ENCODE results near the gene ERBB2. TPM values are rescaled to one million over a fixed set of nuclear protein-coding genes. Genes with fewer than 3 reads are reported as not detected.

The ERBB2 gene
- total RNA-seq, 4 donors from 2014 or later: 11.8 to 98.8 (median 44.6) TPM

GRCh38 chr17:39738568-39738901 lies 38.7 kb downstream of the ERBB2 start:
- peak overlapping the region in 1 of 2 donors; percentile 29 for H3K27ac ChIP-seq
- peak overlapping the region; percentile 2 to 18 for H3K4me3 ChIP-seq
- H3K27me3 ChIP-seq: peaks cover 0 to 9% of the 10 kb centered on the region in 2 donors
- no peaks in the 10 kb centered on the region for H3K9me3 ChIP-seq
- peaks cover 0 to 20% of the 10 kb centered on the region in 2 donors for H3K4me1 ChIP-seq
- no peak for TF ChIP-seq CTCF (IDR thresholded peaks at IDR 0.05)
- no peak for TF ChIP-seq POLR2A (IDR thresholded peaks at IDR 0.05)
- no peaks in the 10 kb centered on the region for H3K36me3 ChIP-seq
- no peak for DNase-seq
- intact Hi-C loops (cut with DNase I; ENCODE audit: low total_unique reads): no loop called here

GRCh38 chr17:39738983-39739884 lies 39.4 kb downstream of the ERBB2 start:
- peaks cover 0 to 20% of the 10 kb centered on the region in 2 donors for H3K4me1 ChIP-seq
- H3K4me3 ChIP-seq: peak overlapping the region; percentile 18 to 20
- H3K27me3 ChIP-seq: peaks cover 0 to 9% of the 10 kb centered on the region in 2 donors
- peak in 1 of 2 donors; percentile 35 for TF ChIP-seq POLR2A (IDR thresholded peaks at IDR 0.05)
- TF ChIP-seq CTCF (IDR thresholded peaks at IDR 0.05): no peak
- no peaks in the 10 kb centered on the region for H3K9me3 ChIP-seq
- peak overlapping the region; percentile 21 to 74 for H3K27ac ChIP-seq
- peak; percentile 36 to 69 for DNase-seq
- H3K36me3 ChIP-seq: no peaks in the 10 kb centered on the region
- intact Hi-C loops (cut with DNase I; ENCODE audit: low total_unique reads): no loop called here

- Histone ChIP-seq H3K36me3 (no peaks in the 10 kb centered on the region), H3K4me3 (peak overlapping the region; percentile 18 to 20), H3K9me3 (no peaks in the 10 kb centered on the region), H3K27ac (peak overlapping the region; percentile 21 to 74), H3K4me1 (peaks cover 0 to 20% of the 10 kb centered on the region in 2 donors), H3K27me3 (peaks cover 0 to 9% of the 10 kb centered on the region in 2 donors)
- intact Hi-C loops (cut with DNase I; ENCODE audit: low total_unique reads): no loop called here
- no peak for DNase-seq
- TF ChIP-seq CTCF (IDR thresholded peaks at IDR 0.05) (no peak), POLR2A (IDR thresholded peaks at IDR 0.05) (no peak)
Measured at GRCh38 chr17:39739885-39740356, 40.1 kb downstream of the ERBB2 start.

GRCh38 chr17:39740357-39741111 lies 40.7 kb downstream of the ERBB2 start:
- Histone ChIP-seq H3K36me3 (no peaks in the 10 kb centered on the region), H3K4me1 (peaks cover 0 to 20% of the 10 kb centered on the region in 2 donors), H3K27ac (peak overlapping the region in 1 of 2 donors; percentile 74), H3K9me3 (no peaks in the 10 kb centered on the region), H3K27me3 (peaks cover 0 to 9% of the 10 kb centered on the region in 2 donors), H3K4me3 (peak overlapping the region in 1 of 2 donors; percentile 18)
- no peak for TF ChIP-seq CTCF (IDR thresholded peaks at IDR 0.05)
- peak in 1 of 2 donors; percentile 51 for TF ChIP-seq POLR2A (IDR thresholded peaks at IDR 0.05)
- intact Hi-C loops (cut with DNase I; ENCODE audit: low total_unique reads): no loop called here
- peak; percentile 49 to 75 for DNase-seq
